CD4-positive, alpha-beta memory T cell (primary cell): ENCODE results near the gene PPP4R4. TPM values are rescaled to one million over a fixed set of nuclear protein-coding genes. Genes with fewer than 3 reads are reported as not detected.

Experiments used
- CTCF ChIA-PET: fragments of 350-600 bp; sonication (Branson Sonifier 250); formaldehyde crosslinking; loops from one replicate; lab custom pipeline; 2021; ENCODE audit warnings: inconsistent platforms; ENCODE audit not compliant: partially characterized antibody; lab: Charles Lee
- POLR2A ChIA-PET: fragments of 350-600 bp; sonication (Branson Sonifier 250); formaldehyde crosslinking; loops from one replicate; lab custom pipeline; 2021; ENCODE audit not compliant: partially characterized antibody; lab: Charles Lee
- DNase-seq, 5 donors: peaks; one replicate each; pipeline versions ENCODE4 v3.0.0 to v3.0.0-alpha.2; 2020 to 2022; ENCODE audit warnings: mixed read lengths in 1 of 5
- H3K27ac ChIP-seq: one replicate; pipeline ENCODE4 v1.7.0; 2013; ENCODE audit warnings: low read depth, low read length
- H3K27me3 ChIP-seq: 2 replicates; pipeline ENCODE4 v1.7.0; 2013; ENCODE audit warnings: mild to moderate bottlenecking, low read length, moderate library complexity; ENCODE audit not compliant: insufficient read depth
- H3K36me3 ChIP-seq: 2 replicates; pipeline ENCODE4 v1.7.0; 2013; ENCODE audit warnings: mild to moderate bottlenecking, low read length, moderate library complexity; ENCODE audit not compliant: insufficient read depth
- H3K4me1 ChIP-seq: 2 replicates; pipeline ENCODE4 v1.7.0; 2013; ENCODE audit warnings: mild to moderate bottlenecking, low read length, moderate library complexity; ENCODE audit not compliant: insufficient read depth
- H3K4me3 ChIP-seq, 2 donors: one replicate each; pipeline ENCODE4 v1.7.0; 2013; ENCODE audit warnings: low read length in 2 of 2, mild to moderate bottlenecking in 1 of 2
- H3K9me3 ChIP-seq, 2 donors: one replicate each; pipeline ENCODE4 v1.7.0; 2013; ENCODE audit warnings: low read length in 2 of 2, control low read depth in 1 of 2; ENCODE audit not compliant: control insufficient read depth in 1 of 2
- H3K27ac Mint-ChIP-seq, 7 donors: one replicate each; pipeline ENCODE4 v1.8.0; 2020 to 2021; ENCODE audit warnings: mixed read lengths in 7 of 7, mild to moderate bottlenecking in 6 of 7, inconsistent platforms in 3 of 7, moderate library complexity in 3 of 7
- H3K27me3 Mint-ChIP-seq, 2 donors: one replicate each; pipeline ENCODE4 v1.8.0; 2020 to 2021; ENCODE audit warnings: mixed read lengths in 2 of 2
- H3K36me3 Mint-ChIP-seq, 2 donors: one replicate each; pipeline ENCODE4 v1.8.0; 2020 to 2021; ENCODE audit warnings: mixed read lengths in 2 of 2, inconsistent platforms in 1 of 2, mild to moderate bottlenecking in 1 of 2
- H3K4me1 Mint-ChIP-seq, 4 donors: one replicate each; pipeline ENCODE4 v1.8.0; 2020 to 2021; ENCODE audit warnings: mixed read lengths in 4 of 4, mild to moderate bottlenecking in 1 of 4
- H3K4me3 Mint-ChIP-seq, 8 donors: one replicate each; pipeline ENCODE4 v1.8.0; 2020 to 2021; ENCODE audit warnings: mixed read lengths in 8 of 8, mild to moderate bottlenecking in 7 of 8, moderate library complexity in 6 of 8, inconsistent platforms in 3 of 8
- H3K9me3 Mint-ChIP-seq, 8 donors: one replicate each; pipeline ENCODE4 v1.8.0; 2020 to 2021; ENCODE audit warnings: mixed read lengths in 8 of 8, mild to moderate bottlenecking in 5 of 8, inconsistent platforms in 3 of 8, moderate library complexity in 1 of 8
- intact Hi-C: fragments of 100-400 bp; cut with micrococcal nuclease; formaldehyde crosslinking; loops from one replicate; pipeline ENCODE4 v1.15.1; 2023
- polyA plus RNA-seq, 2 donors: library from polyadenylated mRNA; unstranded; fragments of 300-500 nt; fragmentation: Illumina TruSeq; gene quantifications; one replicate each; pipeline ENCODE4 v1.2.3, GENCODE V29; 2021
- total RNA-seq, 2 experiments: library from RNA; stranded (reverse); gene quantifications; one replicate each; pipeline ENCODE4 v1.2.3, GENCODE V29; 2021

PPP4R4 gene
- total and polyA plus RNA-seq, 4 experiments from 2014 or later = 0.38 to 7.3 (median 3.8) TPM

GRCh38 chr14:94180655-94181271 is 6.6 kb downstream of the PPP4R4 start:
- CTCF ChIA-PET = interaction anchor here (0.5 to 5.8 kb wide), 34 partner anchors 11 to 1067 kb away, joined by 3 to 126 read pairs (median 4); partner anchors contain the start of genes CCDC197, DDX24, IFI27L1 and IFI27L2
- Histone ChIP-seq H3K4me1 (peaks cover 10% of the 10 kb centered on the region), H3K4me3 (peak overlapping the region in 1 of 2 donors; percentile 46), H3K36me3 (no peaks in the 10 kb centered on the region), H3K9me3 (no peaks in the 10 kb centered on the region), H3K27me3 (peaks cover 2% of the 10 kb centered on the region), H3K27ac (peak overlapping the region; percentile 29)
- Mint-ChIP-seq H3K4me1 (peaks cover 10 to 23% (median 16%) of the 10 kb centered on the region in 4 donors), H3K36me3 (no peaks in the 10 kb centered on the region), H3K27me3 (peaks cover 2 to 6% of the 10 kb centered on the region in 2 donors), H3K9me3 (no peaks in the 10 kb centered on the region), H3K27ac (peak overlapping the region; percentile 18 to 91 (median 66)), H3K4me3 (peak overlapping the region; percentile 2 to 79 (median 58))
- POLR2A ChIA-PET = interaction anchor here (0.6 to 2.5 kb wide), 8 partner anchors 19 to 229 kb away, joined by 3 to 12 read pairs (median 4); partner anchors contain the start of genes DDX24 and IFI27L1
- intact Hi-C loops = loop anchor here (1.0 to 2.0 kb wide), 5 partner anchors 44 to 241 kb away; partner anchors contain the start of genes DDX24 and IFI27L1
- DNase-seq = peak; percentile 68 to 81 (median 73)

DNA sequence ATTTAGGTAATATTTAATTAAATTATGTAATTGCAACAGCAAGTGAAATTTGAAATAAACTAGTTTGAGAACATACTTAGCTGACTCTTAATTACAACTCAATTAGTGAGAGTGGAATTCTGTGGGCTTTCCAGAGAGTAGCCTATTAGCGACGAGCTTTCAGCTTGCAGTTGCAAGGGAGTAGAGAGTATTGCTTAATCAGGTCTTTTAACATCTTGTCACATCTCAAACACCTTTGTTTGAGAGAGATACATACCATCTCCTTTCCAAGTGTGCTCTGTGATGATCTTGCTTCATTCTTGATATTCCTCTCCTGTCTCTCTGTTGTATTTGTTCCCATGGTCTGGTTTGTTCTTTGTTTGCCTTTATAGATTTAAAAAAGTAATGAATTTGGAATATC is 7.7 kb downstream of the PPP4R4 start:
- intact Hi-C loops = loop anchor here (2.0 kb wide), 1 partner anchor 101 kb away; the partner anchor contains the start of genes DDX24 and IFI27L1
- Mint-ChIP-seq H3K9me3 (no peaks in the 10 kb centered on the region), H3K27ac (no peak overlapping the region), H3K4me1 (peaks cover 7 to 15% (median 11%) of the 10 kb centered on the region in 4 donors), H3K27me3 (peaks cover 2 to 4% of the 10 kb centered on the region in 2 donors), H3K36me3 (no peaks in the 10 kb centered on the region), H3K4me3 (peak overlapping the region in 1 of 8 donors; percentile 26)
- no peaks in the 10 kb centered on the region for H3K36me3 ChIP-seq
- no peak overlapping the region for H3K27ac ChIP-seq
- ChIA-PET CTCF (interaction anchor here (0.8 to 5.8 kb wide), 11 partner anchors 11 to 242 kb away, joined by 3 to 126 read pairs (median 9); partner anchors contain the start of gene IFI27L2), POLR2A (interaction anchor here (1.1 kb wide), 2 partner anchors 23 to 37 kb away, joined by 3 to 4 read pairs; no protein-coding TSS in a partner anchor)
- no peaks in the 10 kb centered on the region for H3K27me3 ChIP-seq
- no peaks in the 10 kb centered on the region for H3K9me3 ChIP-seq
- DNase-seq = no peak
- no peak overlapping the region for H3K4me3 ChIP-seq
- H3K4me1 ChIP-seq = peaks cover 10% of the 10 kb centered on the region

- Mint-ChIP-seq H3K9me3 (peaks cover 0 to 20% (median 15%) of the 10 kb centered on the region in 8 donors), H3K4me3 (no peak overlapping the region), H3K4me1 (no peaks in the 10 kb centered on the region), H3K36me3 (peaks cover 3 to 7% of the 10 kb centered on the region in 2 donors), H3K27me3 (peaks cover 5 to 8% of the 10 kb centered on the region in 2 donors), H3K27ac (no peak overlapping the region)
- no peak overlapping the region for H3K27ac ChIP-seq
- ChIA-PET CTCF (interaction anchor here (0.5 to 3.5 kb wide), 2 partner anchors 56 to 537 kb away, joined by 4 to 15 read pairs; no protein-coding TSS in a partner anchor), POLR2A (no interaction called here)
- H3K27me3 ChIP-seq = no peaks in the 10 kb centered on the region
- intact Hi-C loops = no loop called here
- H3K9me3 ChIP-seq = no peaks in the 10 kb centered on the region
- H3K4me3 ChIP-seq = no peak overlapping the region
- no peaks in the 10 kb centered on the region for H3K36me3 ChIP-seq
- no peak for DNase-seq
- no peaks in the 10 kb centered on the region for H3K4me1 ChIP-seq
Observed at GRCh38 chr14:94192536-94192935, 18.4 kb downstream of the PPP4R4 start.

- Histone ChIP-seq H3K27me3 (no peaks in the 10 kb centered on the region), H3K27ac (no peak overlapping the region), H3K36me3 (no peaks in the 10 kb centered on the region), H3K4me3 (no peak overlapping the region), H3K9me3 (no peaks in the 10 kb centered on the region), H3K4me1 (no peaks in the 10 kb centered on the region)
- H3K4me1 Mint-ChIP-seq = no peaks in the 10 kb centered on the region
- peaks cover 5% of the 10 kb centered on the region in 2 donors for H3K27me3 Mint-ChIP-seq
- no peak for DNase-seq
- POLR2A ChIA-PET = no interaction called here
- H3K36me3 Mint-ChIP-seq = peaks cover 3 to 7% of the 10 kb centered on the region in 2 donors
- CTCF ChIA-PET = interaction anchor here (0.9 to 2.1 kb wide), 2 partner anchors 13 to 62 kb away, joined by 3 to 9 read pairs; no protein-coding TSS in a partner anchor
- peaks cover 0 to 23% (median 16%) of the 10 kb centered on the region in 8 donors for H3K9me3 Mint-ChIP-seq
- no peak overlapping the region for H3K27ac Mint-ChIP-seq
- intact Hi-C loops = no loop called here
- no peak overlapping the region for H3K4me3 Mint-ChIP-seq
Observed at GRCh38 chr14:94193776-94194175, 19.7 kb downstream of the PPP4R4 start.

GRCh38 chr14:94196057-94196456 is 21.9 kb downstream of the PPP4R4 start:
- no peak overlapping the region for H3K4me3 Mint-ChIP-seq
- no peaks in the 10 kb centered on the region for H3K9me3 ChIP-seq
- no peaks in the 10 kb centered on the region for H3K4me1 ChIP-seq
- no peak for DNase-seq
- H3K27ac ChIP-seq = no peak overlapping the region
- POLR2A ChIA-PET = no interaction called here
- intact Hi-C loops = no loop called here
- H3K27me3 ChIP-seq = no peaks in the 10 kb centered on the region
- peaks cover 3 to 7% of the 10 kb centered on the region in 2 donors for H3K36me3 Mint-ChIP-seq
- no peaks in the 10 kb centered on the region for H3K4me1 Mint-ChIP-seq
- peaks cover 4 to 8% of the 10 kb centered on the region in 2 donors for H3K27me3 Mint-ChIP-seq
- no peak overlapping the region for H3K27ac Mint-ChIP-seq
- peaks cover 0 to 33% (median 22%) of the 10 kb centered on the region in 8 donors for H3K9me3 Mint-ChIP-seq
- no peaks in the 10 kb centered on the region for H3K36me3 ChIP-seq
- no peak overlapping the region for H3K4me3 ChIP-seq
- CTCF ChIA-PET = no interaction called here

DNA sequence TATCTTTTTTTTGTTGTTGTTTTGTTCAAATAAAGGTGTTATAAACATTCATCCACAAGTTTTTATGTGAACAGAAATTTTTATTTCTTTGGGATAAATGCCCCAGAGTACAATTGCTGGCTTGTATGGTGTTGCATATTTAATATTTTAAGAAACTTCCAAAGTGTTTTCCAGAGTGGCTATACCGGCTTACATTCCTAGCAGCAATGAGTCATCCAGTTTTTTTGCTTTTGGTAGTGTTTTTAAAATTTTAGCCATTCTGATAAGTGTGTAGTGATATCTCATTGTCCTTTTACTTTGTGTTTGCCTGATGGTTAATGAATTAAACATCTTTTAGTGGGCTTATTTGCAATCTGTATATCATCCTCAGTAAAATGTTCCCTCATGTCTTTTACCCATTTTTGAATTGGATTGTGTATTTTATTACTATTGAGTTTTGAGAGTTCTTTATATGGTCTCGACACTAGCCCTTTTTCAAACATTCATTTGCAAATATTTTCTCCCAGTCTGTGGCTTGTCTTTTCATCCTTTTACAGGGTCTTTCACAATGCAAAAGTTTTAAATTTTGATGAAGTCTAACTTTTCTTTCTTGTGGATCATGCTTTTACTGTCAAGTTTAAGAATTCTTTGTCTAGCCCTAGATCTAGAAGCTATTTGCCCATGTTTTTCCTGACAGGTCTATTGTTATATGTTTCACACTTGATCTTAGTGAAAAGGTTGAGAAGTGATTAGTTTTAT is 29.5 kb downstream of the PPP4R4 start:
- H3K36me3 Mint-ChIP-seq = no peaks in the 10 kb centered on the region
- H3K36me3 ChIP-seq = no peaks in the 10 kb centered on the region
- H3K9me3 Mint-ChIP-seq = peaks cover 0 to 10% (median 6%) of the 10 kb centered on the region in 8 donors
- H3K27ac ChIP-seq = no peak overlapping the region
- POLR2A ChIA-PET = no interaction called here
- no peak overlapping the region for H3K4me3 Mint-ChIP-seq
- CTCF ChIA-PET = no interaction called here
- no peak overlapping the region for H3K27ac Mint-ChIP-seq
- H3K4me1 Mint-ChIP-seq = no peaks in the 10 kb centered on the region
- H3K4me1 ChIP-seq = no peaks in the 10 kb centered on the region
- DNase-seq = no peak
- intact Hi-C loops = no loop called here
- no peak overlapping the region for H3K4me3 ChIP-seq
- peaks cover 8 to 14% of the 10 kb centered on the region in 2 donors for H3K27me3 Mint-ChIP-seq
- no peaks in the 10 kb centered on the region for H3K27me3 ChIP-seq
- H3K9me3 ChIP-seq = no peaks in the 10 kb centered on the region

GRCh38 chr14:94213021-94213420 is 38.9 kb downstream of the PPP4R4 start:
- H3K27me3 Mint-ChIP-seq = peaks cover 7 to 14% of the 10 kb centered on the region in 2 donors
- no peak overlapping the region for H3K4me3 Mint-ChIP-seq
- no peak overlapping the region for H3K27ac ChIP-seq
- peaks cover 6 to 10% of the 10 kb centered on the region in 2 donors for H3K36me3 Mint-ChIP-seq
- intact Hi-C loops = no loop called here
- no peaks in the 10 kb centered on the region for H3K9me3 ChIP-seq
- no peak for DNase-seq
- ChIA-PET POLR2A (no interaction called here), CTCF (no interaction called here)
- H3K4me1 ChIP-seq = no peaks in the 10 kb centered on the region
- no peaks in the 10 kb centered on the region for H3K27me3 ChIP-seq
- no peaks in the 10 kb centered on the region for H3K36me3 ChIP-seq
- no peaks in the 10 kb centered on the region for H3K4me1 Mint-ChIP-seq
- H3K9me3 Mint-ChIP-seq = peaks cover 0 to 13% (median 10%) of the 10 kb centered on the region in 8 donors
- no peak overlapping the region for H3K27ac Mint-ChIP-seq
- no peak overlapping the region for H3K4me3 ChIP-seq
